ENCODE data around the gene TAAR5. TPM values are rescaled to one million over a fixed set of nuclear protein-coding genes. Genes with fewer than 3 reads are reported as not detected.

TAAR5 gene
- total RNA-seq, 1 experiment from 2014 or later: not detected

GRCh38 chr6:132544826-132545225, 44.7 kb downstream of the TAAR5 start:
- no peak for TF ChIP-seq CTCF (conservative IDR thresholded peaks at IDR 0.05)
- Histone ChIP-seq H4K8ac (replicated peaks; ENCODE audit: insufficient read length, low read depth, low read length) (no peak overlapping the region), H2AFZ (ENCODE audit: low read length) (no peak overlapping the region), H2AK5ac (ENCODE audit: insufficient read length, low read length) (no peak overlapping the region), H3K23ac (ENCODE audit: insufficient read length, low read depth, low read length) (no peak overlapping the region), H2BK120ac (ENCODE audit: low read depth, low read length, poor library complexity, severe bottlenecking) (no peak overlapping the region), H2BK15ac (ENCODE audit: low read depth, low read length) (no peak overlapping the region), H3K56ac (ENCODE audit: insufficient read length, low read depth, low read length) (no peak overlapping the region), H3K23me2 (ENCODE audit: insufficient read length, low read depth, low read length, poor library complexity, severe bottlenecking) (no peaks in the 10 kb centered on the region), H2BK5ac (ENCODE audit: insufficient read length, low read length) (no peak overlapping the region), H3K4ac (ENCODE audit: low read depth, low read length) (no peak overlapping the region), H3K79me2 (ENCODE audit: insufficient read depth, low read length) (no peaks in the 10 kb centered on the region), H4K91ac (ENCODE audit: insufficient read length, low read depth, low read length) (no peak overlapping the region), H3K27me3 (ENCODE audit: insufficient read depth, low read length) (no peaks in the 10 kb centered on the region), H3T11ph (ENCODE audit: low read length) (no peak overlapping the region), H2BK12ac (ENCODE audit: insufficient read length, low read depth, low read length) (no peak overlapping the region), H4K5ac (ENCODE audit: insufficient read length, low read depth, low read length) (no peak overlapping the region), H3K4me1 (ENCODE audit: insufficient read depth, low read length) (peaks cover 6% of the 10 kb centered on the region; the same call in 1 of the 2 replicates), H3K14ac (ENCODE audit: insufficient read depth, low read length) (no peak overlapping the region), H3K27ac (ENCODE audit: insufficient read length, low read depth, low read length) (no peak overlapping the region), H3K79me1 (ENCODE audit: insufficient read depth, low read depth, low read length, poor library complexity, severe bottlenecking) (no peaks in the 10 kb centered on the region), H2BK20ac (ENCODE audit: low read depth, low read length, poor library complexity, severe bottlenecking) (no peak overlapping the region), H3K9ac (ENCODE audit: extremely low read depth, insufficient read length, low read length) (no peak overlapping the region), H3K4me2 (ENCODE audit: insufficient read depth, insufficient read length, low read length) (no peak overlapping the region), H4K20me1 (ENCODE audit: control insufficient read depth, insufficient read depth, insufficient read length) (no peaks in the 10 kb centered on the region), H3K9me3 (ENCODE audit: control insufficient read depth, low read depth, low read length) (no peaks in the 10 kb centered on the region), H3K18ac (ENCODE audit: insufficient read length, low read depth, low read length) (no peak overlapping the region)
- Mint-ChIP-seq H3K9me3 (no peaks in the 10 kb centered on the region), H3K36me3 (ENCODE audit: insufficient read depth in 1 of 3, low read depth in 3 of 3) (no peaks in the 10 kb centered on the region), H3K4me3 (no peak overlapping the region), H3K27ac (no peak overlapping the region), H3K4me1 (peaks cover 13 to 19% of the 10 kb centered on the region in 2 experiments), H3K27me3 (ENCODE audit: low read depth) (no peaks in the 10 kb centered on the region)
- no peak for DNase-seq

Other genes with a start within 250 kb of the TAAR5 start
- 2.3 and 2.5 TPM in 2 replicates for gene MOXD1, start 188.3 kb downstream of the TAAR5 start, total RNA-seq (2021)
- 26.8 and 30.0 TPM in 2 replicates for gene STX7, start 76.6 kb downstream of the TAAR5 start, total RNA-seq (2021)
- not detected in 2 replicates for gene TAAR9, start 51.5 kb downstream of the TAAR5 start, total RNA-seq (2021)
- not detected in 2 replicates for gene TAAR8, start 37.1 kb downstream of the TAAR5 start, total RNA-seq (2021)
- not detected in 2 replicates for gene TAAR6, start 19.4 kb downstream of the TAAR5 start, total RNA-seq (2021)
- not detected in 2 replicates for gene TAAR2, start 34.5 kb upstream of the TAAR5 start, total RNA-seq (2021)
- not detected in 2 replicates for gene TAAR1, start 69.4 kb upstream of the TAAR5 start, total RNA-seq (2021)
- not detected in 2 replicates for gene VNN1, start 124.3 kb upstream of the TAAR5 start, total RNA-seq (2021)
- gene VNN2, start 168.2 kb upstream of the TAAR5 start, total RNA-seq (2021): not detected in 2 replicates
- 18.1 and 19.8 TPM in 2 replicates for gene SLC18B1, start 208.9 kb upstream of the TAAR5 start, total RNA-seq (2021)
- 1,381 and 1,382 TPM in 2 replicates for gene RPS12, start 224.8 kb upstream of the TAAR5 start, total RNA-seq (2021)